Measurements from ENCODE around the gene RNF10.
"Not testable (repeated sequence)": the region's sequence is repeated elsewhere in the genome, so short reads cannot be mapped to it uniquely, and the experiment has no call there.

Gene RNF10

DNA sequence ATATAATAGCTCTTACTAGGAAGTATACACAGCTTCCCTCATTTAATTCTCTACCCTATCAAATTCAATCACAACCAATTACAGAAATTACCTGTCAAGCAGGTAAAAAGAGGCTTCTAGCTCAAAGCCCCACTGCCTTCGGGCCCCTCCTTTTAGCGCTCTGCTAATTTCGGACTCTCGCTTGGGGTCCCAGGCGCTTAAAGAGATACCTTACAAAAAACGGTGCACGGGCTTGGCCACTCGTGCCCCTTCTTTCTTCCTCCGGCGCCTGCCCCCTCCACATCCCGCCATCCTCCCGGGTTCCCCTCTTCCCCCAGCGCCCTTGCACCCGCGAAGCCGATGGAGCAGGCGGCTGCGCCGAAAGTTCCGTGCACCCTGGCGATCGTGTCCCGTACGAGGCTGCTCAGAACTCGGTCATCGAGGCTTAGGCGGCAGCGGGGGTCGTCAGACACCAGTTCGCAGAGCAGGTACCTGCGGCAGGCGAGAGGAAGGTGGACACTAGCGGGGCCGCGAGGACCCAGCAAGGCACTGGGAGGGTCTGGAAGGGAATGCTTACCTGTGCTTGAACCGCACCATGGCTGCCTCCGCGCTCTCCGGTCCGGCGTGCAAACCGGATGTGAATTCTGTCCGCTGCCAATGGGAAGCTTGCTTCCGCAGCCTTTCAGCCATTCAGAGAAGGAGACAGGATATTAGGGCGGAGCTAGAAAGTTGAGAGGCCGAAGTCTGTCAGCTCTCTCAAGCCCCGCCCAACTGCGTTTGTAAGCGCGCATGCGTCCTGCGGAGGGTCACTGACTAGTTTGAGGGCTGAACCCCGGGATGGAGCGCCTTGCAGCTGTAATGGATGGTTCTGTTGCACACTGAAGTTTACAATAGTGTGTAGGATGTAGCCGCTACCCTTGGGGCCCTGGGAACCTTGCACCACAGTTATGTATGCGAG lies 46.9 kb downstream of the RNF10 start, which contains the start of gene POP5:
POP5 (minus strand) TSS at position 616 of the 937 bp plus-strand sequence; CDS start at position 576, 40 bp downstream.
- DNase-seq: peak; percentile 76

- DNase-seq: no peak
Measured at GRCh38 chr12:120581998-120582397, 47.8 kb downstream of the RNF10 start.

DNA sequence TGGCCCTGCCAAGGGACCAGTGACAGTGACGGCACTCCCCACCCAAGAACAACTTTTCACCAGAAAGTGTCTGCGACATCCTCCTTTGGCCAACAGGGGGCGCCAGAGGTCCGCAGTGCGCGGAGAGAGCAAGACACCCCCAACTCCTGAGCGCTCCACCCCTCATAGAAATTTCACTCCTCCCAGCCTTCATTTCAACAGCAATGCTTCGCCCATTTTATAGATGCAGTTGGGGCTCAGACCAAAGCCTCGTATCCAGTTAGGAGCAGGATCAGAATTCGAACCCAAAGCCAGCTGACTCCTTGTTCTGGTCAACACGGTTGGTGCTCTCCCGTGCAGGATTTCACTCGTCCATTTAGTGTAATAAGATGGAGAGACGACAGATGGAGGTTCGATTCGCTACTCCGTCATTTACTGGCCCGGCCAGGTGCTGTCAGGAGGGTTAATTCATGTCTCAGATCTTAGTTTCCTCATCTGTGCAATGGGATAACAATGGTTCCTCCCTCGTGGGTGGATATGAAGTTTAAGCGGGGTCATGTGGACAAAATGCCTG lies 49.4 kb downstream of the RNF10 start:
- peak; percentile 45 for DNase-seq

DNA sequence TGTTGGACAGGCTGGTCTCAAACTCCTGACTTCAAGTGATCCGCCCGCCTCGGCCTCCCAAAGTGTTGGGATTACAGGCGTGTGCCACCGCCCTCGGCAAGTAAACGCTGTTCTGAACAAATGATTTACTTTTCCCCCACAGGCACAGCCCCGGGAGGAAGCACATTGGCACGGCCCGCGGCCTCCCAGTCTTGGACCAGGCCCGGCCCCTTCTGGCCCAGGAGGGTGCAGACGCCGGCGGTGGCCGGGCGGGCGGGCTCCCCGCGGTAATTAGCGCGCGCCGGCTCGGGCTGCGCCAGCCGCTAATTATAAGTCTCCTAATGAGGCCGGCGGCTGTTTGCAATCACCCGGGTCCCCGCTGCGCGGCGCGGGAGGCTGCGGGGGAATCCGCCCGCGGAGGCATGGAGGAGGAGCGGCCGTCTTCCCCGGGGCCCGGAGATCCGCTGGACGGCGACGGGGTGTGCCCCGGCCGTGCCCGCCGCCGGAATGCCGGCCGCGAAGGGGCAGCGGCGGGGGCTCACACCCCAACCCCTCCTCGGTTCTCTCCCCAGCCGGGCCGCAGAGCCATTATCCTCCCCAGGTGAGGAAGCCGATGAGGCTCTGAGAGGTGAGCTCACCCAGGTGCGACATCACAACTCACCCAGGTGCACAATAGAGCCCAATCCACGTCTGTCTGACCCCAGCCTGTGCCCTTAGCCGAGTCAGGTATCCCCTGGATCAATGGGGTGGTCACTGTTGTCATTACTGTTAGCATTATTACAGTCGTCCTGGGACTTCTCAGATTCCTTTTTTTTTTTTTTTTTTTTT lies 50.4 kb downstream of the RNF10 start:
- peak; percentile 27 for DNase-seq

- DNase-seq: no peak
Measured at GRCh38 chr12:120586206-120586605, 52.0 kb downstream of the RNF10 start.

DNA sequence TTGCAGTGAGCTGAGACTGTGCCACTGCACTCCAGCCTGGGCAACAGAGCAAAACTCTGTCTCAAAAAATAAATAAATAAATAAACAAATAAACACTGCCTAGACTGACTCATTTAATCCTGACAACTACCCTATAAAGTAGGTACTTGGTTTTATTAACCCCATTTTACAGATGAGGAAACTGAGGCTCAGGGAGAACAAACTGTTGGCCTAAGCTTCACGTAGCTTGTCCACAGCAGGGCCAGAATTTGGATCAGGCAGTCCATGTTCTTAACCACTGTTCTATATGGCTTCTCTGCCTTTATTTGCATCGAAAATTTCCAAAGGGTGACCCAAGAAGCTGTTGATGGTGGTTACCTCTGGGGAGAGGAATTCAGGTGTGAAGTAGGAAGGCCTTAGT lies 52.7 kb downstream of the RNF10 start:
- no peak for DNase-seq

DNA sequence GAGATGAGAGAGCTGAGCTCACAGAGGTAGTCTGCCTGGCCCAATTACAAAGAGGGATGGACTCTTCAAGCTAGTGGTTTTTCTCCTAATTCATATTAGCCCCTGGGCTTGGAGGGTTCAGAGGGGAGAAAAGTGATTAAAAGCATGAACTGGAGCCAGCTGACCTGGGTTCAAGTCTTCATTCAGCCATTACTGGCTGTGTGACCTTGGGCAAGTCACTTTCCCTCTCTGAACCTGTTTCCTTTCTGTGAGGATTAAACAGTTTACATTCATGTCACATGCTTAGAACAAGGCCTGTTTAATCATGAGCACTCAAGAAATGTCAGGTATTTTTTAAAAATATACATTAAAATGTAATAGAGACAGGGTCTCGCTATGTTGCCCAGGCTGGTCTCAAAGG lies 54.2 kb downstream of the RNF10 start:
- no peak for DNase-seq

GRCh38 chr12:120588948-120589930 lies 55.1 kb downstream of the RNF10 start:
- DNase-seq: no peak

- DNase-seq: no peak
Measured at GRCh38 chr12:120590741-120591407, 56.7 kb downstream of the RNF10 start.

DNA sequence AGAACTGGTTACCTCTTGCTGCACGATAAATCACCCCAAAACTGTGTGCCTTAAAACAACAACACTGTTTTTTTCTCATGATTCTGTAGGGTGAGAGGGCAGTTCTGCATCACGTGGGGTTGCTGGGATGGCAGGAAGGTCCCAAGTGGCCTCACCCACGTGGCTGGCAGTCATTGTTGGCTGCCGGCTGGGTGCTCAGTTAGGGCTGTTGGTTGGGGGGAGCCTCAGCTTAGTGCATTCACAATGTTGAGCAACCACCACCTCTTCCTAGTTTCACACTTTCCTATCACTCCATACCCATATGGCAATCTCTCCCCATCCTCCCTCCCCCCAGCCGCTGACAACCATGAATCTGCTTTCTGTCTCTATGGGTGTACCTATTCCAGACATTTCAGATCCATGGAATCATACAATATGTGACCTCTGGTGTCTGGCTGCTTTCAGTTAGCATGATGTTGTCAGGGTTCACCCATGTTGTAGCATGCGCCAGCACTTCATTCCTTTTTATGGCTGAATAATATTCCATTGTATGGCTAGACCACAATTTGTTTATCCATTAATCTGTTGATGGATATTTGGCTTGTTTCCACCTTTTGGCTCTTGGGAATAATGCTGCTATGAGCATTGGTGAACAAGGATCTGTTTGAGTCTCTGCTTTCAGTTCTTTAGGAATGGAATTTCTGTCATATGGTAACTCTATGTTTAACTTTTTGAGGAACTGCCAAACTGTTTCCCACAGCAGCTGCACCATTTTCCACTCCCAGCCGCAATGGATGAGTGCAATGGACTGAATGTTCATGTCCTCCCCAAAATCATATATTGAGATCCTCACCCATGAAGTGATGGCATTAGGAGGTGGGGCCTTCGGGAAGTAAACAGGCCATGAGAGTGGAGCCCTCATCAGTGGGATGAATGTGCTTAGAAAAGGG lies 58.2 kb downstream of the RNF10 start:
- no peak for DNase-seq

GRCh38 chr12:120596901-120597300 lies 62.7 kb downstream of the RNF10 start:
- DNase-seq: no peak

GRCh38 chr12:120597861-120598260 lies 63.7 kb downstream of the RNF10 start:
- DNase-seq: no peak

- DNase-seq: no peak
Measured at GRCh38 chr12:120598674-120599463, 64.7 kb downstream of the RNF10 start.

DNA sequence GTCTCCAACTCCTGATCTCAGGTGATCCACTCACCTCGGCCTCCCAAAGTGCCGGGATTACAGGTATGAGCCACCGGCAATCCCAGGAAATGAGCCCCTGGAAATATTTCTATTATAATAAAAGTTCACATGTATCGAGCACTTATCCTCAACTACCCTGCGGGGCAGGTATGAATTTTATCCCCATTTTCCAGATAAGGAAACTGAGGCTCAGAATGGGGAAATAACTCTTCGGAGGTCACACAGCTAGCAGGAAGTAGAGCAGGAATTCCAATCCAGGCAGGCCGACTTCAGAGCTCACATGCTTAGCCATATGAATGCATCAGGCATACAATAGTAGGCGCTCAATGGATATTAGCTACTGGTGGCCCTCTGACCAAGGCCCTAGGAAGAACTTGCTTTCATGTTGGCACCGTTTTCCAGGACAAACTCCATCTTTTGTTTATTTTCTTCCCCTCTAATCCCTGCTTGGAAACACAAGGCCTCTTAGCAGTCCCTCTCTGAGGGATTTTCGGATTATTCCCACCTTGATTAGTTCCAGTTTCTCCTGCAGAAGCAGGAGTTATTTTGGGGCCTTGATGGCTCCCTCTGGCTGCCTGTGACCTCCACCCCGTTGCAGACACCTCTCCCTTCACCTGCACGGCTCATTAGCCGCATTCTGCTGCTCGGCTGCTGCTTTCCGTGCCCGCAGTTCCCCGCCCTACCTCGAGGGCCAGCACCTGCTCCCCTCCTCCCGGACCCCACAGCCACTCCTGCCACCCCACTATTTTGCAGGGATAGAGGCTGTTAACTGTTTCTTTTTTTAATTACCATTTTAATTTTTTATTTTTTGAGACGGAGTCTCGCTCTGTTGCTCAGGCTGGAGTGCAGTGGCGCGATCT lies 65.8 kb downstream of the RNF10 start:
- DNase-seq: no peak

GRCh38 chr12:120602416-120602815 lies 68.3 kb downstream of the RNF10 start:
- DNase-seq: not testable (repeated sequence)

DNA sequence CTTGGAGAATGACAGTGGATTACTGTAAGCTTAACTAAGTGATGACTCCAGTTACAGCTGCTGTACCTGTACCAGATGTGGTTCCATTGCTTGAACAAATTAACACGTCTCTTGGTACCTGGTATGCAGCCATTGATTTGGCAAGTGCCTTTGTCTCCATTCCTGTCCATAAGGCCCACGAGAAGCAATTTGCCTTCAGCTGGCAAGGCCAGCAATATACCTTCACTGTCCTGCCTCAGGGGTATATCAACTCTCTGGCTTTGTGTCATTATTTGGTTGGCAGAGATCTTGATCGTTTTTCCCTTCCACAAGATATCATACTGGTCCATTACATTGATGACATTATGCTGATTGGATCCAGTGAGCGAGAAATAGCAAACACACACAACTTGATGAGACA lies 76.4 kb downstream of the RNF10 start:
- no peak for DNase-seq

DNA sequence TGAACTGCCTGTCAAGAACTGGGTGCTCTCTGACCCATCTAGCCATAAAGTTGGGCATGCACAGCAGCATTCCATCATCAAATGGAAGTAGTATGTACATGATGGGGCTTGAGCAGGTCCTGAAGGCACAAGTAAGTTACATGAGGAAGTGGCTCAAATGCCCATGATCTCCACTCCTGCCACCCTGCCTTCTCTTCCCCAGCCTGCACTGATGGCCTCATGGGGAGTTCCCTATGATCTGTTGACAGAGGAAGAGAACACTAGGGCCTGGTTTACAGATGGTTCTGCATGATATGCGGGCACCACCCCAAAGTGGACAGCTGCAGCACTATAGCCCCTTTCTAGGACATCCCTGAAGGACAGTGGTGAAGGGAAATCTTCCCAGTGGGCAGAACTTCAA lies 77.4 kb downstream of the RNF10 start:
- not testable (repeated sequence) for DNase-seq

DNA sequence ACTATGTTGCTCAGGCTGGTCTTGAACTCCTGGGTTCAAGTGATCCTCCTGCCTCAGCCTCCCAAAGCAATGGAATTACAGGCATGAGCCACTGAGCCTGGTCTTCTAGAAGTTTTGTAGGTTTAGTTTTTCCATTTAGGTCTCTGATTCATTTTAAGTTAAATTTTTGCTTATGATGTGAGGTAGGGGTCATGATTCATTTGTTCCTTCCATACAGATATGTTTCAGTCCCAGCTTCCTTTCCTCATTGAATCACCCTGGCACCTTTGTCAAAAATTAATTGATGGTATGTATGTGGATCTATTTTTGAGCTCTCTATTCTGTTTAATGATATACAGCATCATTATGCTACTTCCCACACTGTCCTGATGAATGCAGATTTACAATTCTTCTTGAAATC lies 80.7 kb downstream of the RNF10 start:
- no peak for DNase-seq
